Measurements from ENCODE around the gene PEX11B.

Gene PEX11B

GRCh38 chr1:145962157-145963102 is 43.9 kb upstream of the PEX11B start (continued):
- TF ChIP-seq PRDM10 (tag by site-specific recombination; IDR thresholded peaks at IDR 0.05) (0 out of 2 replicates have a peak, but pooled peaks have one; percentile 9), ZNF561 (tag by site-specific recombination; IDR thresholded peaks at IDR 0.05; ENCODE audit: borderline replicate concordance) (no peak), GLIS2 (tag by site-specific recombination; IDR thresholded peaks at IDR 0.05) (peak; percentile 61), ZFHX2 (tag by site-specific recombination; conservative IDR thresholded peaks at IDR 0.05) (peak; percentile 70), ZNF148 (tag by site-specific recombination; IDR thresholded peaks at IDR 0.05; ENCODE audit: borderline replicate concordance) (no peak), ZNF248 (tag by site-specific recombination; IDR thresholded peaks at IDR 0.05) (no peak), ZNF600 (tag by site-specific recombination; IDR thresholded peaks at IDR 0.05) (peak; percentile 80), PATZ1 (tag by site-specific recombination; IDR thresholded peaks at IDR 0.05) (peak; percentile 54), GLIS1 (tag by site-specific recombination; IDR thresholded peaks at IDR 0.05) (peak; percentile 31; the same call in 1 of the 2 replicates), ZNF610 (tag by site-specific recombination; IDR thresholded peaks at IDR 0.05; ENCODE audit: borderline replicate concordance) (no peak), ZSCAN30 (tag by site-specific recombination; IDR thresholded peaks at IDR 0.05) (no peak), ZNF514 (tag by site-specific recombination; IDR thresholded peaks at IDR 0.05) (no peak)

GRCh38 chr1:145961425-145962156 is 43.1 kb upstream of the PEX11B start:
- ChIA-PET POLR2A (no interaction called here), CTCF (interaction anchor here (0.5 kb wide), 2 partner anchors 45 to 50 kb away, joined by 3 to 5 read pairs; no protein-coding TSS in a partner anchor)
- no peaks in the 10 kb centered on the region for H3K9me3 ChIP-seq (ENCODE audit: control insufficient read depth, insufficient read depth, low read depth, low read length)
- H3K4me3 ChIP-seq (ENCODE audit: low read depth, low read length), result no peak overlapping the region; the same call in 1 of the 2 replicates
- no peak for TF ChIP-seq ZNF610 (tag by site-specific recombination; IDR thresholded peaks at IDR 0.05; ENCODE audit: borderline replicate concordance)
- peak; percentile 35; the same call in 1 of the 2 replicates for TF ChIP-seq ZBTB44 (tag by site-specific recombination; IDR thresholded peaks at IDR 0.05)
- TF ChIP-seq EGR2 (tag by site-specific recombination; IDR thresholded peaks at IDR 0.05; ENCODE audit: low read depth), result peak; percentile 25; the same call in 1 of the 2 replicates
- 0 out of 2 replicates have a peak, but pooled peaks have one; percentile 27 for TF ChIP-seq ZBTB17 (tag by site-specific recombination; IDR thresholded peaks at IDR 0.05)
- TF ChIP-seq ZBTB26 (tag by site-specific recombination; optimal IDR thresholded peaks at IDR 0.05), result peak; percentile 48
- H3K27ac ChIP-seq (ENCODE audit: extremely low read depth, low read depth, low read length), result no peak overlapping the region
- H3K4me1 ChIP-seq (ENCODE audit: control insufficient read depth, insufficient read depth, low read length), result peaks cover 12% of the 10 kb centered on the region
- no peaks in the 10 kb centered on the region for H3K36me3 ChIP-seq (ENCODE audit: control insufficient read depth in 2 of 2, insufficient read depth in 1 of 2, low read length in 2 of 2)

All from HEK293 (cell line).